Measurements from ENCODE around the gene PRICKLE1. TPM values are rescaled to one million over a fixed set of nuclear protein-coding genes. Genes with fewer than 3 reads are reported as not detected.

The PRICKLE1 gene
- total and polyA plus RNA-seq, 2 donors (not counting 3 experiments of a cell fraction or from before 2014, with no cell fraction given) = 34.3 to 86.0 TPM

DNA sequence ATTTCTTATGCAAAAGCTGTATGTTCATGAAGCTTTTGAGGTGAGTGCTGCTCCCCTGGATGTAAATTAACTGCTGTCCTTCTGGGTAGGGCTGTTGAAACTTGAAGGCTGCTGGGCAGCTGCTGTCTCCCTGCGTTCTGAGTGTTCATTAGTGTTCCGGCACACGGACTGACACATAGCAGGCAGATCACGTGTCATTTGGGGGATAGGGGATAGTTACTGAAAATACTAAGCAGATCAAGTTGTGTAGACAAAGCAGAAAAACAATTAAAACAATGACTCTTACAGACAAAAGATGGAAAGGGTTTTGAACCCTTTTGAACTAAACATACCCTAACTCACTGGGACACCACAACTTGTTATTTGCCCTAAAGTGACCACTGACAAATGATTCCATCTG is 82.5 kb downstream of the PRICKLE1 start:
- Histone ChIP-seq H3K9ac (replicated peaks; ENCODE audit: extremely low read depth, insufficient read depth, low read length) (no peak overlapping the region), H3K4me2 (ENCODE audit: insufficient read depth, low read length) (no peak overlapping the region), H3K27me3 (ENCODE audit: control insufficient read depth in 2 of 2, insufficient read depth in 2 of 2, low read length in 2 of 2) (no peaks in the 10 kb centered on the region), H3K9me1 (replicated peaks; ENCODE audit: control insufficient read depth, extremely low read depth, insufficient read depth, low read length) (peaks cover 3% of the 10 kb centered on the region), H3K36me3 (ENCODE audit: control insufficient read depth in 2 of 2, extremely low read depth in 1 of 2, insufficient read depth in 2 of 2, low read length in 2 of 2) (peaks cover 0 to 2% of the 10 kb centered on the region in 2 experiments), H3K79me2 (ENCODE audit: control insufficient read depth, insufficient read depth, low read length) (peaks cover 44% of the 10 kb centered on the region), H3K4me1 (ENCODE audit: control insufficient read depth, extremely low read depth, insufficient read depth, low read length) (peaks cover 6% of the 10 kb centered on the region), H3K27ac (ENCODE audit: insufficient read depth, low read depth, low read length) (no peak overlapping the region), H3K9me3 (replicated peaks; ENCODE audit: control insufficient read depth, insufficient read depth, low read length) (no peaks in the 10 kb centered on the region), H2AFZ (ENCODE audit: low read depth, low read length) (no peak overlapping the region), H4K20me1 (replicated peaks; ENCODE audit: control insufficient read depth, extremely low read depth, insufficient read depth, low read length) (peaks cover 5% of the 10 kb centered on the region), H3K4me3 (replicated peaks in 1 of 3; ENCODE audit: insufficient read depth in 1 of 3, low read depth in 1 of 3, low read length in 3 of 3) (no peak overlapping the region)
- ChIA-PET CTCF (interaction anchor here (1.5 kb wide), 1 partner anchor 24 kb away, joined by 4 read pairs; no protein-coding TSS in a partner anchor), POLR2A (no interaction called here)
- intact Hi-C loops (cut with micrococcal nuclease) = no loop called here
- dilution Hi-C loops (cut with MboI; ENCODE audit: extremely low pct_ligation_motif_present, low sequenced_read_pairs) = no loop called here
- no peak for FAIRE-seq
- no peak for DNase-seq (ENCODE audit: low read depth, low spot score)
- no peak for TF ChIP-seq POLR2AphosphoS5 (IDR thresholded peaks at IDR 0.05; ENCODE audit: insufficient read depth, low read depth, low read length)
- no peak for TF ChIP-seq JUN (IDR thresholded peaks at IDR 0.05; ENCODE audit: borderline replicate concordance, insufficient read depth, insufficient read length, low read depth)
- TF ChIP-seq GATA2 (IDR thresholded peaks at IDR 0.05; ENCODE audit: insufficient read depth, insufficient read length, low read depth, low read length) = no peak
- TF ChIP-seq, protein P1, sequence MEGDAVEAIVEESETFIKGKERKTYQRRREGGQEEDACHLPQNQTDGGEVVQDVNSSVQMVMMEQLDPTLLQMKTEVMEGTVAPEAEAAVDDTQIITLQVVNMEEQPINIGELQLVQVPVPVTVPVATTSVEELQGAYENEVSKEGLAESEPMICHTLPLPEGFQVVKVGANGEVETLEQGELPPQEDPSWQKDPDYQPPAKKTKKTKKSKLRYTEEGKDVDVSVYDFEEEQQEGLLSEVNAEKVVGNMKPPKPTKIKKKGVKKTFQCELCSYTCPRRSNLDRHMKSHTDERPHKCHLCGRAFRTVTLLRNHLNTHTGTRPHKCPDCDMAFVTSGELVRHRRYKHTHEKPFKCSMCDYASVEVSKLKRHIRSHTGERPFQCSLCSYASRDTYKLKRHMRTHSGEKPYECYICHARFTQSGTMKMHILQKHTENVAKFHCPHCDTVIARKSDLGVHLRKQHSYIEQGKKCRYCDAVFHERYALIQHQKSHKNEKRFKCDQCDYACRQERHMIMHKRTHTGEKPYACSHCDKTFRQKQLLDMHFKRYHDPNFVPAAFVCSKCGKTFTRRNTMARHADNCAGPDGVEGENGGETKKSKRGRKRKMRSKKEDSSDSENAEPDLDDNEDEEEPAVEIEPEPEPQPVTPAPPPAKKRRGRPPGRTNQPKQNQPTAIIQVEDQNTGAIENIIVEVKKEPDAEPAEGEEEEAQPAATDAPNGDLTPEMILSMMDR (IDR thresholded peaks at IDR 0.05; ENCODE audit: extremely low read depth in 1 of 2, insufficient read depth in 1 of 2, low read depth in 1 of 2, low read length in 2 of 2) = no peak
- no peak for TF ChIP-seq POLR2A (IDR thresholded peaks at IDR 0.05; ENCODE audit: low read depth, low read length)
- TF ChIP-seq, protein P2, sequence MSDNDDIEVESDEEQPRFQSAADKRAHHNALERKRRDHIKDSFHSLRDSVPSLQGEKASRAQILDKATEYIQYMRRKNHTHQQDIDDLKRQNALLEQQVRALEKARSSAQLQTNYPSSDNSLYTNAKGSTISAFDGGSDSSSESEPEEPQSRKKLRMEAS (IDR thresholded peaks at IDR 0.05; ENCODE audit: insufficient read depth, insufficient read length) = no peak
- no peak for TF ChIP-seq FOS (IDR thresholded peaks at IDR 0.05; ENCODE audit: borderline replicate concordance, insufficient read depth, low read length)
- no peak for TF ChIP-seq EZH2 (IDR thresholded peaks at IDR 0.05; ENCODE audit: borderline replicate concordance, low read depth, low read length, severe bottlenecking)
- no peak for TF ChIP-seq MYC (IDR thresholded peaks at IDR 0.05; ENCODE audit: low read depth, low read length)
- BruUV-seq (replicated peaks) = no TSS peak

Measured in endothelial cell of umbilical vein (primary cell).